Keratinocyte (primary cell): ENCODE data around the gene CBX2. TPM values are rescaled to one million over a fixed set of nuclear protein-coding genes. Genes with fewer than 3 reads are reported as not detected.

Source experiments
- DNase-seq: peaks from one replicate; pipeline ENCODE4 v3.0.0-alpha.2; 2011; ENCODE audit warnings: low read depth, missing footprints, low spot score
- FAIRE-seq: peaks from 2 replicates; lab custom pipeline; 2011; peaks lifted over from hg19 to GRCh38; lab: Jason Lieb, UNC
- H2AFZ ChIP-seq: 2 replicates; pipeline ENCODE4 v1.6.0; 2012; ENCODE audit warnings: low read length, control low read depth, inconsistent platforms; ENCODE audit not compliant: control insufficient read depth
- H3K27ac ChIP-seq: 2 replicates; pipeline ENCODE4 v1.5.1; 2011; ENCODE audit warnings: low read length; ENCODE audit not compliant: control insufficient read depth, insufficient read depth
- H3K27me3 ChIP-seq: 3 replicates; pipeline ENCODE4 v1.6.0; 2011; ENCODE audit warnings: low read length; ENCODE audit not compliant: control insufficient read depth, insufficient read depth; ENCODE audit errors: extremely low read depth
- H3K36me3 ChIP-seq, 2 experiments: 2 replicates in 1 of 2; 3 replicates in 1 of 2; pipeline ENCODE4 v1.5.1; 2011; ENCODE audit warnings: low read length in 2 of 2, mild to moderate bottlenecking in 1 of 2; ENCODE audit not compliant: control insufficient read depth in 2 of 2, insufficient read depth in 2 of 2; ENCODE audit errors: extremely low read depth in 1 of 2
- H3K4me1 ChIP-seq: 3 replicates; pipeline ENCODE4 v1.5.1; 2011; ENCODE audit warnings: low read length; ENCODE audit not compliant: control insufficient read depth, insufficient read depth; ENCODE audit errors: extremely low read depth
- H3K4me2 ChIP-seq: 3 replicates; pipeline ENCODE4 v1.6.0; 2011; ENCODE audit warnings: low read depth, low read length; ENCODE audit not compliant: control insufficient read depth, insufficient read depth; ENCODE audit errors: extremely low read depth
- H3K4me3 ChIP-seq, 3 experiments: fragments of 200-600 bp in 1 of 3; sonication (generic) in 1 of 3; 2 replicates in 2 of 3; 3 replicates in 1 of 3; pipeline ENCODE4 v1.5.1; 2011 to 2016; ENCODE audit warnings: low read length in 3 of 3, mild to moderate bottlenecking in 3 of 3, control low read depth in 2 of 3, inconsistent platforms in 1 of 3, low read depth in 1 of 3, mixed read lengths in 1 of 3, mixed run types in 1 of 3, moderate library complexity in 1 of 3; ENCODE audit not compliant: control insufficient read depth in 2 of 3, insufficient read depth in 2 of 3; ENCODE audit errors: extremely low read depth in 1 of 3
- H3K79me2 ChIP-seq: 2 replicates; pipeline ENCODE4 v1.6.0; 2012; ENCODE audit warnings: low read length; ENCODE audit not compliant: control insufficient read depth, insufficient read depth
- H3K9ac ChIP-seq: 3 replicates; pipeline ENCODE4 v1.6.0; 2011; ENCODE audit warnings: low read length; ENCODE audit not compliant: control insufficient read depth, insufficient read depth; ENCODE audit errors: extremely low read depth
- H3K9me1 ChIP-seq: 3 replicates; pipeline ENCODE4 v1.6.0; 2011; ENCODE audit warnings: low read length; ENCODE audit not compliant: control insufficient read depth, insufficient read depth; ENCODE audit errors: extremely low read depth
- H3K9me3 ChIP-seq: 2 replicates; pipeline ENCODE4 v1.5.1; 2012; ENCODE audit warnings: low read depth, low read length; ENCODE audit not compliant: control insufficient read depth
- H4K20me1 ChIP-seq: 3 replicates; pipeline ENCODE4 v1.6.0; 2011; ENCODE audit warnings: low read length; ENCODE audit not compliant: control insufficient read depth, insufficient read depth; ENCODE audit errors: extremely low read depth
- EZH2 ChIP-seq: IDR thresholded peaks from one replicate; pipeline ENCODE4 v1.6.1; 2012; ENCODE audit warnings: inconsistent platforms, mild to moderate bottlenecking, low read length, moderate library complexity
- dilution Hi-C: fragments of 300-500 bp; cut with MboI; formaldehyde crosslinking; loops from one replicate; pipeline ENCODE4 v1.7.0; 2020; ENCODE audit warnings: low sequenced_read_pairs; ENCODE audit not compliant: extremely low pct_ligation_motif_present
- polyA plus RNA-seq, 5 experiments: library from polyadenylated mRNA; depleted of rRNA in 3 of 5; stranded (reverse) in 3 of 5; stranded (forward) in 1 of 5; unstranded in 1 of 5; fragments of >200 nt; gene quantifications; 1 replicate in 1 of 5; 2 replicates in 3 of 5; 3 replicates in 1 of 5; pipeline versions ENCODE4 v1.2.1 to v1.2.3, GENCODE V29; 2011 to 2012; ENCODE audit warnings: missing spikeins in 2 of 5, low read depth in 1 of 5, low replicate concordance in 1 of 5
- TF ChIP-seq, protein P1 (sequence below), 3 experiments: IDR thresholded peaks in 1 of 3; conservative IDR thresholded peaks in 1 of 3; optimal IDR thresholded peaks in 1 of 3; 2 replicates in 2 of 3; 3 replicates in 1 of 3; pipeline versions ENCODE3 to v1.5.1; 2011; ENCODE audit warnings: low read length in 3 of 3, mild to moderate bottlenecking in 3 of 3, moderate library complexity in 2 of 3, control low read depth in 1 of 3, inconsistent platforms in 1 of 3; ENCODE audit not compliant: insufficient read depth in 2 of 3; ENCODE audit errors: extremely low read depth in 1 of 3

Gene CBX2
- polyA plus RNA-seq, 1 donor (not counting 4 experiments of a cell fraction or from before 2014, with no cell fraction given): 1.7 TPM

DNA sequence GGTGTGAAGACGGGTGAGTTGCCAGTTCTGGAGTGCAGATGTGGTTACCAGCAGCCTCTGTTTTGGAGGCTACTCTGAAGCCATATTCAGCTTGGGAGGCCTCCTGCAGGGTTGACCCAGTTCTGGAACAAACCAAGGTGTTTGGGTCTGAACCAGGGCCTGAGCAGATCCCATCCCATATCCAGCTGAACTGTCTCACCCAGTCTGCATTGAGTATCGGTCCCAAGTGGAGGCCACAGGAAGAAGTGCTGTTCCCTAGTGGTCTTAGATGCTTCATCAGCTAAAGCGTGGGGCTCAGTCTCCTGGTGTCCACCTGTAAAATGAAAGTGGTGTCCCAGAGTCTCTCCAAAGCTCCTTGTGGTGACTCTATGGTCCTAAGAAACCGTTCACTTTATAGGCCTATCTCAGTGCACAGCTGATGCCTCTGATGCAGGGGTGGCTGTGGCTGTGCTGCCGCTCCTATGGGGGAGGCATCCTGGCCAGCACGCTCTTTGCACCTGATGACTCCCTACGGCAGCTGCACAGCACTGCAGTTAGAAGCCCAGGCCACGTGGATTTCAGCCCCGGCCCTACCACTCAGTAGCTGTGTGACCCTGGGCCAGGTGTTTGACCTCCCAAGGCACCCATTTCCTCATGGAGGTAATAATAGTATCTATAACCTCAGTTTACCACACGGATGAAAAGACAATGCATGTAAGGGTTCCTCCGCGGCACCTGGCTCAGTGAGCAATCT is 40.2 kb downstream of the CBX2 start:
- Histone ChIP-seq H3K9ac (no peak overlapping the region), H3K27me3 (peaks cover 75% of the 10 kb centered on the region), H3K36me3 (no peaks in the 10 kb centered on the region), H3K4me3 (no peak overlapping the region), H3K79me2 (no peaks in the 10 kb centered on the region), H3K4me1 (peaks cover 5% of the 10 kb centered on the region), H3K4me2 (no peak overlapping the region), H3K9me3 (no peaks in the 10 kb centered on the region), H3K27ac (no peak overlapping the region), H4K20me1 (peaks cover 2% of the 10 kb centered on the region), H3K9me1 (no peaks in the 10 kb centered on the region), H2AFZ (no peak overlapping the region)
- TF ChIP-seq EZH2: no peak
- TF ChIP-seq, protein P1, sequence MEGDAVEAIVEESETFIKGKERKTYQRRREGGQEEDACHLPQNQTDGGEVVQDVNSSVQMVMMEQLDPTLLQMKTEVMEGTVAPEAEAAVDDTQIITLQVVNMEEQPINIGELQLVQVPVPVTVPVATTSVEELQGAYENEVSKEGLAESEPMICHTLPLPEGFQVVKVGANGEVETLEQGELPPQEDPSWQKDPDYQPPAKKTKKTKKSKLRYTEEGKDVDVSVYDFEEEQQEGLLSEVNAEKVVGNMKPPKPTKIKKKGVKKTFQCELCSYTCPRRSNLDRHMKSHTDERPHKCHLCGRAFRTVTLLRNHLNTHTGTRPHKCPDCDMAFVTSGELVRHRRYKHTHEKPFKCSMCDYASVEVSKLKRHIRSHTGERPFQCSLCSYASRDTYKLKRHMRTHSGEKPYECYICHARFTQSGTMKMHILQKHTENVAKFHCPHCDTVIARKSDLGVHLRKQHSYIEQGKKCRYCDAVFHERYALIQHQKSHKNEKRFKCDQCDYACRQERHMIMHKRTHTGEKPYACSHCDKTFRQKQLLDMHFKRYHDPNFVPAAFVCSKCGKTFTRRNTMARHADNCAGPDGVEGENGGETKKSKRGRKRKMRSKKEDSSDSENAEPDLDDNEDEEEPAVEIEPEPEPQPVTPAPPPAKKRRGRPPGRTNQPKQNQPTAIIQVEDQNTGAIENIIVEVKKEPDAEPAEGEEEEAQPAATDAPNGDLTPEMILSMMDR (optimal IDR thresholded peaks at IDR 0.05 in 1 of 3, IDR thresholded peaks at IDR 0.05 in 1 of 3, conservative IDR thresholded peaks at IDR 0.05 in 1 of 3; ENCODE audit: extremely low read depth in 1 of 3, insufficient read depth in 2 of 3, low read length in 3 of 3): no peak
- no peak for FAIRE-seq
- dilution Hi-C loops: no loop called here
- no peak for DNase-seq

DNA sequence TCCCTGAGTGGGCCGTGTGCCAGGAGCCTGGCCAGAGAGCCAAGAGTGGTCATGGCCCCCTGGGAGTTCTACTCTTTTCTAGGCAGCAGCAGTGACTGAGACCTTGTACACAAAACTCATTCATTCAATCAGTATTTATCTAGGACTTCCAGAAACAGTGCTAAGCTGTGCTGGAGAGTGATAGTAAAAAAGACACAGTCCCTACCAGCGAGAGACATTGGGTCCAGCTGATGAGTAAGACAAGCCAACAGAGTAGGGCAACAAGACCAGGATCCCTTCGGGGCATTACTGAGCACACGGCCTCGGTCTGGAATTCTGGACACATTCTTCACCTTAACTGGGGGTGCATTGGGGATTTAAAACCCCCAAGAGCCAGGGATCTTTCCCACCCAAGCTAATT is 41.1 kb downstream of the CBX2 start:
- FAIRE-seq (no peak), DNase-seq (no peak)
- Histone ChIP-seq H4K20me1 (peaks cover 2% of the 10 kb centered on the region), H3K4me1 (peaks cover 5% of the 10 kb centered on the region), H3K9me1 (no peaks in the 10 kb centered on the region), H3K4me2 (no peak overlapping the region), H2AFZ (no peak overlapping the region), H3K9ac (no peak overlapping the region), H3K9me3 (no peaks in the 10 kb centered on the region), H3K36me3 (no peaks in the 10 kb centered on the region), H3K27ac (no peak overlapping the region), H3K27me3 (peaks cover 68% of the 10 kb centered on the region), H3K79me2 (no peaks in the 10 kb centered on the region), H3K4me3 (no peak overlapping the region)
- no peak for TF ChIP-seq EZH2
- TF ChIP-seq, protein P1 (optimal IDR thresholded peaks at IDR 0.05 in 1 of 3, IDR thresholded peaks at IDR 0.05 in 1 of 3, conservative IDR thresholded peaks at IDR 0.05 in 1 of 3; ENCODE audit: extremely low read depth in 1 of 3, insufficient read depth in 2 of 3, low read length in 3 of 3): no peak
- dilution Hi-C loops: no loop called here
